ENCODE data around the gene TNP2.

Gene TNP2

GRCh38 chr16:11265124-11265523, 4.0 kb downstream of the TNP2 start:
- Histone ChIP-seq H3K9ac (no peak overlapping the region), H3K79me2 (no peaks in the 10 kb centered on the region), H3K4me2 (ENCODE audit: low read length) (no peak overlapping the region), H3K4me1 (no peaks in the 10 kb centered on the region), H3K27ac (no peak overlapping the region), H3K9me3 (ENCODE audit: control insufficient read depth, low read length) (no peaks in the 10 kb centered on the region), H2AFZ (no peak overlapping the region), H3K4me3 (ENCODE audit: low read depth, low read length) (no peak overlapping the region), H3K36me3 (ENCODE audit: control insufficient read depth, insufficient read depth, low read length) (no peaks in the 10 kb centered on the region), H3K27me3 (ENCODE audit: control insufficient read depth, insufficient read depth, low read length) (no peaks in the 10 kb centered on the region)
- no peak for TF ChIP-seq CTCF (IDR thresholded peaks at IDR 0.05)

- Histone ChIP-seq H3K9ac (no peak overlapping the region), H3K4me3 (ENCODE audit: low read depth, low read length) (no peak overlapping the region), H3K36me3 (ENCODE audit: control insufficient read depth, insufficient read depth, low read length) (no peaks in the 10 kb centered on the region), H3K27ac (no peak overlapping the region), H3K9me3 (ENCODE audit: control insufficient read depth, low read length) (no peaks in the 10 kb centered on the region), H3K79me2 (no peaks in the 10 kb centered on the region), H3K4me2 (ENCODE audit: low read length) (no peak overlapping the region), H2AFZ (no peak overlapping the region), H3K4me1 (no peaks in the 10 kb centered on the region), H3K27me3 (ENCODE audit: control insufficient read depth, insufficient read depth, low read length) (no peaks in the 10 kb centered on the region)
- TF ChIP-seq CTCF (IDR thresholded peaks at IDR 0.05) = no peak
These were observed 4.8 kb downstream of the TNP2 start for GRCh38 chr16:11264155-11264832.

- H3K79me2 ChIP-seq = no peaks in the 10 kb centered on the region
- H3K27ac ChIP-seq = no peak overlapping the region
- no peaks in the 10 kb centered on the region for H3K4me1 ChIP-seq
- H3K36me3 ChIP-seq (ENCODE audit: control insufficient read depth, insufficient read depth, low read length) = no peaks in the 10 kb centered on the region
- no peaks in the 10 kb centered on the region for H3K27me3 ChIP-seq (ENCODE audit: control insufficient read depth, insufficient read depth, low read length)
- H3K9ac ChIP-seq = no peak overlapping the region
- no peak overlapping the region for H3K4me3 ChIP-seq (ENCODE audit: low read depth, low read length)
- no peak for TF ChIP-seq CTCF (IDR thresholded peaks at IDR 0.05)
- H3K4me2 ChIP-seq (ENCODE audit: low read length) = no peak overlapping the region
- no peaks in the 10 kb centered on the region for H3K9me3 ChIP-seq (ENCODE audit: control insufficient read depth, low read length)
- no peak overlapping the region for H2AFZ ChIP-seq
These were observed 5.4 kb downstream of the TNP2 start for GRCh38 chr16:11263737-11264136.

GRCh38 chr16:11262915-11263314, 6.2 kb downstream of the TNP2 start:
- no peak overlapping the region for H3K4me2 ChIP-seq (ENCODE audit: low read length)
- H3K9me3 ChIP-seq (ENCODE audit: control insufficient read depth, low read length) = no peaks in the 10 kb centered on the region
- H3K4me3 ChIP-seq (ENCODE audit: low read depth, low read length) = no peak overlapping the region
- no peaks in the 10 kb centered on the region for H3K4me1 ChIP-seq
- no peak overlapping the region for H3K9ac ChIP-seq
- no peak overlapping the region for H3K27ac ChIP-seq
- no peaks in the 10 kb centered on the region for H3K36me3 ChIP-seq (ENCODE audit: control insufficient read depth, insufficient read depth, low read length)
- no peak for TF ChIP-seq CTCF (IDR thresholded peaks at IDR 0.05)
- no peaks in the 10 kb centered on the region for H3K27me3 ChIP-seq (ENCODE audit: control insufficient read depth, insufficient read depth, low read length)
- H3K79me2 ChIP-seq = no peaks in the 10 kb centered on the region
- H2AFZ ChIP-seq = no peak overlapping the region

GRCh38 chr16:11260596-11260966, 8.5 kb downstream of the TNP2 start:
- H2AFZ ChIP-seq = no peak overlapping the region
- H3K4me3 ChIP-seq (ENCODE audit: low read depth, low read length) = no peak overlapping the region
- no peaks in the 10 kb centered on the region for H3K79me2 ChIP-seq
- H3K27ac ChIP-seq = no peak overlapping the region
- H3K4me1 ChIP-seq = peaks cover 3% of the 10 kb centered on the region
- no peak overlapping the region for H3K9ac ChIP-seq
- H3K9me3 ChIP-seq (ENCODE audit: control insufficient read depth, low read length) = no peaks in the 10 kb centered on the region
- H3K36me3 ChIP-seq (ENCODE audit: control insufficient read depth, insufficient read depth, low read length) = no peaks in the 10 kb centered on the region
- TF ChIP-seq CTCF (IDR thresholded peaks at IDR 0.05) = no peak
- H3K4me2 ChIP-seq (ENCODE audit: low read length) = no peak overlapping the region
- no peaks in the 10 kb centered on the region for H3K27me3 ChIP-seq (ENCODE audit: control insufficient read depth, insufficient read depth, low read length)

Data from parathyroid adenoma (tissue), 2 donors.